Measurements from ENCODE around the gene IL17RD.

Gene IL17RD

DNA sequence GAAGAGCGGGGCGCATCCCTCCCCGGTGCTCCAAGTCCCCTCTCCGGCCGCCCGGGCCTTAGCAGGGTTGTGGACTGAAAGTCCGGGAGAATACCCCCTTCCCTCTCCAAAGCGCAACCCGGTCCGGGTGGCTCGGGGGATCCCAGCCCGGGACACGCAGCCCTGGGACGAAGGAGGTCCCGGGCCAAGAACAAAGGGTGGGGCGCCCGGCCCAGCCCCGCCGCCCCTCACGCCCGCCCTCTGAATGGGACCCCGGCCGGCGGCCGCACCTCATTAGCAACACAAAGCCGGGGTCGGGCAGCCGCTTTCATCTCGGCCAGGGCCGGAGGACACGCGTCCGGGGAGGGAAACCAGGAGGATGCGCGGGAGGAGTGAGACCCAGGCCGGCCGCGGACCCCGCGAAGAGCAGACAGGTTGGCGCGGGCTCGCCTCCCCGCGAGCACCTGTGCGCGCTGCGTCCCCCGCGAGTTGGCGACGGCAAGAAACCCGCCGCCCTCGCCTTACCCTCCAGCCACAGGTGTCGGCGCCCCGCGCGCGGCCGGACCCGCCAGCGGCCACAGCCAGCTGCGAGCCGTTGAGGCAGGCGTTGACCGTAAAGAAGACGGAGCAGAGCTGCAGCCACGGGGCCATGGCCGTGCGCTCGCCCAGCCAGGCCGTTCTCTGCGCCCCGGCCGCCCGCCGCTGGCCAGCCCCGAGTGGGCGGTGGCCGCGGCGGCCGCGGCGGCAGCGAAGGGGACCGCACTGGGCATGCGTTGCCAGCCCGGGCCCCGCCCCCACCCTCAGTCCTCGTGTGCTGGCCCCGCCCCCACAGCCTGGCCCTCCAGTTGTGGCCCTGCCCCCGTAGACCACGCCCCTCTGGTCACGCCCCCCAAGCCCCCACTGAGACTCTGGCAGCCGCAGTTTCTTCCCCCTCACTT lies at the start of gene IL17RD:
Gene IL17RD, minus strand, starts transcription at position 697 of the 917 bp plus-strand sequence. Its CDS starts 67 bp downstream, at position 630.
- peak; percentile 39 to 63 for DNase-seq (ENCODE audit: low read depth in 2 of 2)

DNA sequence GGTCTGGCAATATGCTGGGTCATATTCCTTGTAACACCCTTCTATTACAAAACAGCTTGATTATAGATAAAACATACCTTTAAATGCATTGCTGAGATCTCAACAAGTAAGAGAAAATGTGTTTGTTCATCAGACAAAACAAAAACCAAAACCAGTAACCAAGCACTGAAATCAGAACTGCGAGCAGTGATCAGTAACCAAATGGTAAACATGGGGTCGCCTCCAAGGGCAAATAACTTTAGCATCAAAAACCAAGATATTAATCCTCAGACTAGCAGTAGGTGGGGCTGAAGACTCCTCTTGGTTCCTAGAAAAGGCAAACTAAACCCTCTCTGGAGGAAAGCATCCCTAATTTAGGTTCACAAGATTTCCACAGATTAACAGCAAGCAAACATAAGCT lies 41.3 kb upstream of the IL17RD start:
- DNase-seq (ENCODE audit: low read depth in 2 of 2): no peak

DNA sequence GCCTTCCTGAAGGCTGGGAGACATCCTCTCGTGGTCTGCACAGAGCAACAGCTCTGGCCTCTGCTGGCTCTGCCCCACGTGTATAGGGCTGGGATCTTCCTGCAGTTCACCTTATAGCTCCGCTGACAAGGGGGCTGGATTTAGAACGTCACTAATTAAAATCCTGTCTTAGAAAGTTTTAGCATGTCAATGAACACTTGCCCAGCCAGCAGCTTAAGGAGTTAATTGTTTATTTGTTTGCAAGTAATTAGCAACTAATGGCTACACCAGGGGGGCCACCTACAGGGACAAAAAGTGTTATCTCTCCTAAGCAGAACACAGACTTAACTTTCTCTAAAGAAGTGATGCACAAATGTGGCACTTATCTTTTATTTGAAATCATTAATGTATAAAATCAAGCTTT lies 34.7 kb upstream of the IL17RD start, which contains the start of gene HESX1:
Gene HESX1, minus strand, starts transcription at position 84 of the 403 bp plus-strand sequence. Its CDS starts 60 bp downstream, at position 24.
- no peak for DNase-seq (ENCODE audit: low read depth in 2 of 2)

DNA sequence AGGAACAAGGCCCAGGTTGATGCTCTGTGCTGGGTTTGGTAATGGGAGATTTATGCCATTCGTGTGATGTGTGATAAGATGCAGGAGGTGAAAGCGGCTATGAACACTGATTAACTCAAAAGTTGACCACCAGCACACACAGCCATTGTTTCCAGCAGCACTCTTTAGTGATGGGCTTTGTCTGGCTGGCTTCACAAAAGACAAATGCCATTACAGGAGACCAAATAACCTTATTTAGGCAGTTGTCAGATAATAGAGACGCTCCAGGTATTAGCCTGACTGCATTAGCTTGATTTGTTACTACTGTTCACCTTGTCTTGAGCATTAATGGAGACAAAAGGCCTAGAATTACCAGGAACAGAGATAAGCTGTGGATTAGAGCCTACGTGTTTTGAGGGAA lies 29.5 kb upstream of the IL17RD start:
- DNase-seq (ENCODE audit: low read depth in 2 of 2): no peak

DNA sequence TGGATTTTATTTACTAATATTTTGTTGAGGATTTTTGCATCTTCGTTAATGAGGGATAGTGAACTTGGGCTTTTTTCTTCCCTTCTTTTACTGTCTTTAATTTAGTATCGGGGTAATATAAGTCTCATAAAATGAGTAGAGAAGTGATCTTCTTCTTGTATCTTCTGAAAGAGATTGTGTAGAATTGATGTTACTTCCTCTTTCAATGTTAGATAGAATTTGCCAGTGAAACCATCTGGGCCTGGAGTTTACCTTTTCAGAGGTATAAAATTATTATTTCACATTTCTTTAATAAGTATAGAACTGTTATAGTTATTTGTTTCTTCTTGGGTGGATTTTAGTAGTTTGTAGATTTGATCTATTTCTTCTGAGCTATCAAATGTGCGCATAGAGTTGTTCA lies 26.9 kb upstream of the IL17RD start:
- no peak for DNase-seq (ENCODE audit: low read depth in 2 of 2)

DNA sequence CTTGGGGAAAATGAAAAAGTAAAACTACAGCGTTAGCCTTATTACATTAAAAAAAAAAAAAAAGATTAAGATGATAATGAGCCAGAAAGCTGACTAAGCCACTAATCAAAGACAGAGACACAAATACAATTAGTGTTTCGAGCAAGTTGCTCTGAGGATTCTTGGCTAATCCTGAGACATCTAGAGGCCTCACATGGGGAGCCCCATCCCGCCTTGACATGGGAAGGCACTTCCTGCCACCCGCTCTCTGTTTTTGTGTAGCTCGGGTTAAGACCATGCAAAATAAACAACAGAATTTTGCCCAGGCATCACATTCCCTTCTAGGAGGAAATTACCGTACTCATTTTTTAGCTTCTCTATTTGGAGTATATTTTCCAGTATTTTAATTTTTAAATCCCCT lies 19.4 kb upstream of the IL17RD start:
- no peak for DNase-seq (ENCODE audit: low read depth in 2 of 2)

DNA sequence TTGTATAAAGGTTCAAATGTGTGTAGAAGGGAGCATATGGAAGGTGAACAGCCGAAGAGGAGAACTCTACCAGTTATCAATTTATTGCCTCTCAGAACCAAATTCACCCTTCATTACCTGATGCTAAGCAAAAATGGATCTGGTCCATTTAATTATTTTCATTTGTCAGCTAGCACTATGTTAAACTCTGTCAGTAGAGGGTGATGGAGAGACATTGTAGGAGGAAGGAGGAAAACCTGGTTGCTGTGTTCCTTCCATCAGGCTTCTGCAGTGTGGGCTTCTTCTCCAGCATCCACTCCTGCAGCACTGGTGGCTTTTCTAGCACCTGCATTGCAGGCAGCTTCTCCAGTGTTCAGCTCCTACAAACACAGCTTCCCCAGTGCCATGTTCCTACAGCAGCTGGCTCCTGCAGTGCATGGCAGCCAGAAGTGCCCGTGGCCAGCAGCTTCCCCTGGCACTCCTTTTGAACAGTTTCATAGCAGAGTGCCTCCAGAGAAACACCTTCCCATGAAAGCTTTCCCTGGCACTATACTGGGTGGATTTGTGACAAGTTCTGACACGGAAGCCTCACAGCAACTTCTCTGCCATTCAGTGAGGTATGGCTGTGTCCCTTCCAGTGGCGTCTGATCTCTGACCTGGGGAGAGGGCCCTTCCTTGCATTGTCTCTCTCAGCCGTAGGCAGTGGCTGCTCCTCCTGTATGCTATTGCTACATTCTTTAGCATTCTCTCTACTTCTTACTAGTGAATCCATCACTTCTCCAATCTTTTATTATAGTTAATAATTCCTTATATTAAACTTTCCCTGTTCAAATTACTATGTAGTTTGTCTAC lies 14.6 kb upstream of the IL17RD start:
- DNase-seq (ENCODE audit: low read depth in 2 of 2): no peak

DNA sequence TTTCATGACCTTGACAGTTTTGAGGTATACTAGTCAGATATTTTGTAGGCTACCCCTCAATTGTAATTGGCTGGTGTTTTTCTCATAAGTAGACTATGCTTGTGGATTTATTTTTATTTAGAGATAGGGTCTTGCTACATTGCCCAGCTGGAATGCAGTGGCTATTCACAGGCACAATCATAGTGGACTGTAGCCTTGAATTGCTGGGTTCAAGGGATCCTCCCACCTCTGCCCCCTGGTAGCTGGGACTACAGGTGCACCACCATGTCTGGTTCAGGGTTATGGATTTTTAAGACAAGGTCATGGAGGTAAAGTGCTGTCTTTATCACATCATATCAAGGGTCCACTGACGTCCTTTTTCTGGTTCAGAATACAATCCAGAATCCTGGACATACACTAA lies 10.9 kb upstream of the IL17RD start:
- no peak for DNase-seq (ENCODE audit: low read depth in 2 of 2)

DNA sequence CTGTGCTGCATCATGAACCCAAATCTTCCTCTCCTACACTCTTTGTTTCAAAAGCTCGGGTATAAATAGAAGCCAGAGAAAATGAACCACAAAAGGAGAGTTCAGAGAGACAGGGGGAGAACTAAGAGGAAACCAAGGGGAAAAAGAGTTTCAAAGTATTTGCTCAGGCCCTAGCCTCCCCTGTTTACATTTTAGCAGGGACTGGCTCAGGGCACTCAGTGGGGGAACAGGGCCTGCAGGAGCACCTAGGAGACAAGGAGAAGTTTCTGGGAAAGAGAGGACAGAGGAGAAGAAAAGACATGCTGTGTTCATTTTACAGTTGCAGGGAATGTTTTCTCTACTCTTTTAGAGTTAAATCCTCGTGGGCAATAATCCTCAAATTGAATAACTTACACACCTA lies 8.5 kb upstream of the IL17RD start:
- no peak for DNase-seq (ENCODE audit: low read depth in 2 of 2)

DNA sequence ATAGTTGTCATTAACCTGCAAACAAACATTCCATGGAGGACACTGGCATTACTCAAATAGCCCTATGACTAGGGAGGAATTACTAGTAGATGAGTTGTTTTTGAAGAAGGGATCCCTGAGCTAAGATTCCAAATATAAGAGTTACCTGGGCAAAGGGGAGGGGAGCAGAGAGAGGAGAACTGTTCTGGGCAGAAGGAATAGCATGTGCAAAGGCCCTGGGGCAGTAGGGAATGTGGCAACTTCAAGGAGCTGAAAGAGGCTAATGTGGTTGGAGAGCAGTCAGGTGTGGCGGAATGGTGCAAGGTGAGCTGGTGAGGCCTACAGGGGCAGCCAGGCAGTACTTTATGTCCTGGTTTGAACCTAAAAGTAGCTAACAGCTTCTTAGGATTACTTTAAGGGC lies 5.8 kb upstream of the IL17RD start:
- DNase-seq (ENCODE audit: low read depth in 2 of 2): no peak

DNA sequence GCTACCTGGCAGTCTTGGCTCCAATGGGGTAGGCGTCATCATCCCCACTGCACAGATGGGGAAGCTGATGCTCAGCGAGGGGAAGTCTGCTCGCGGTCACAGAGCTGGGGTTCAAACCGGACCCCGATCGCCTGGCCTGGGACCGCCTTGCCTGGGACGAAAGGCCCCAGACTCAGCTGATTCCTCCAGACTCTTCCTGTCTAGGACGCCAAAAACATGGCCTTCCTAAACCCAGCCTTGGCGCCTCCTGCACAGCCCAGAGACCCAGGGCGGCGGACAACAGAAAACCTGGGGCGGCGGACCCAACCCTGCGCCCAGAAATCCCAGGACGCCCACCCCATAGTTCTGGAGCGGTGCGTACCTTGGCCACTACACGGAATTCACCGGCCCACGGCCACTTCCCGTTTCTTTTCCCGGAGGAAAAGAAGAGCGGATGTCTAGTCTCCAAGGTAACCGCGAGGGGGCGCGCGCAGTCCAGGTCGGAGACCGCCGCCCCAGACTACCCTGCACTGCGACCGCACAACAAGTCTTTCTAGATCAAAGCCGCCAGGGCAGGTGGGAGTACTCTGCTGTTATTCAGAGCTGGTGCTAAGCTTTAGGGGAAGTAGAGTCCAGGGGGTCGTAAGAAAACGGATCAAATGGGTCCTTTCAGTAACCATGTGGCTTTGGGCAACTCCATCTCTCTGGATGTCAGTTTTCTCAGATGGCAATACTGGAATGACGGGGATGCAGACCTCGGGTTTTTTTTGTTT lies 4.9 kb upstream of the IL17RD start:
- DNase-seq (ENCODE audit: low read depth in 2 of 2): peak; percentile 49 to 60

DNA sequence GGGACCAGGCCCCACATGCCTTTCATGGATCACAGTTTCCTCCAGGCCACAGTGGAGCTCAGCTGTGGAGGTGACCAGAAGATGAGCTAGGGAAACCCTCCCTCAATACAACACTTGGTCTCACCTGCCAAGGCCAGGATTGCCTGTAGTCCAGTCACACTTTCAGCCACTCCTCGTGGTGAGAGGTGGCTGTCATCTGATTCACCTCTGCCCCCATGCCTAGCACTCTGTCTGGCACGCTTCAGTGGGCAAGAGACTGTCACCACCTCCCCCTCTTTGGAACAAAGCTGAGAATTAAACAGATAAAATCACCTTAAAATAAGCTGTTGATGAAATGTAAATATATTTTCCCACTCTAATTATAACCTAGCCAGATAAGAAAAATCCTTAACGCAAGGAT lies 4.0 kb upstream of the IL17RD start:
- DNase-seq (ENCODE audit: low read depth in 2 of 2): no peak

DNA sequence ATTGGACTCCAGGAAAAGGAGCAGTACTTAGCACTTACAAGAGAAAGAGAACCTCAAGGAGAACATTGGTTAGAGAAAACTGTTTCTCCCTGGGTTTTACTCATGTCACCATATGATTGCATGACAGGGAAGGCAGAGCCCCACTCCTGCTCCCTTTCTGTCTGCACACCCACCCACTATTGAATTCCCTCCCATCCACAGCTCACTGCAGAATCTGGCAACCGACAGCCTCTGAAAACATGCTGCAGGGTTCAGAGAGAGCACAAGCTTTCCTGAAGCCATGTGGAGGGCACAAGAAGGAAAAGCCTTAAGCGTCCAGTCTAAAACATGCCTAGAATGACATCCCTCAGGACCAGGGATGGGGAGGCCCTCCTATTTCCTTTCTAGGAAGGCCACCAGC lies 3.0 kb upstream of the IL17RD start:
- no peak for DNase-seq (ENCODE audit: low read depth in 2 of 2)

DNA sequence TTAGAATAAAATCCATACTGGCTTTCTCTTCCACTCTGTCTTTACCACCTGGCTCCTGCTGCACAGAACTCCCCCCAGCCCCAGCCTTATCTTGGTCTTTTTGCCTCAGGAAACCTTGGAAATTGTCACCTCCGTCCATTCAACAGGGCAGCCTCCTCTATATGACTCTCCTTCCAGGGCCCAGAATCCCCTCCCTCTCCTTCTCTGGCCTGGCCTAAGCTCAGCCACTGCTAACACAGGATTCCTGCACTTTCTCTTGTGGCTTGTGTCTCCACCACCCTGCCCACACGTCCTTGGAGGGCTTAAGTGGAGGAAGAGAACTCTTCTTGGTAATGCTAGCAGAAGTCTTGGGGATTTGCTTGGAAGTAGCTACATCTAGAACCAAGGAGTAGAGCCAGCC lies 1.5 kb upstream of the IL17RD start:
- no peak for DNase-seq (ENCODE audit: low read depth in 2 of 2)

DNA sequence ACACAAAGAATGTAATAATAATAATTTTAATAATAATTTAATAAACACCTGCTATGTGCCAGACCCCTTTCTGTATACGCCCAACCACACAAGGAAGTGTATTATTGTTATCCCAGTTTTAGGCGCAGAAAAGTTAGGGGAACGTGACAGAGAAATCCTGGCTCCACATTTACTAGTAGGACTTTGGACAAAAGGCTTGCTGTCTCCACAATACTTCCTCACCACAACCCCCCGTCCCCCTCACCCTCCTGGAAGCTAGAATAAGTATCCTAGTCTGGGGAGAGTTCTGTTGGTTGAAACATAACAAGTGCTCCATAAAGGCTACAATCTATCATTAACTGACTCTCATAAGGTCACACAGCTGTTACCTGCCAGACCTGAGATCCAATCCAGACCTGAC lies 488 bp upstream of the IL17RD start:
- DNase-seq (ENCODE audit: low read depth in 2 of 2): no peak

DNA sequence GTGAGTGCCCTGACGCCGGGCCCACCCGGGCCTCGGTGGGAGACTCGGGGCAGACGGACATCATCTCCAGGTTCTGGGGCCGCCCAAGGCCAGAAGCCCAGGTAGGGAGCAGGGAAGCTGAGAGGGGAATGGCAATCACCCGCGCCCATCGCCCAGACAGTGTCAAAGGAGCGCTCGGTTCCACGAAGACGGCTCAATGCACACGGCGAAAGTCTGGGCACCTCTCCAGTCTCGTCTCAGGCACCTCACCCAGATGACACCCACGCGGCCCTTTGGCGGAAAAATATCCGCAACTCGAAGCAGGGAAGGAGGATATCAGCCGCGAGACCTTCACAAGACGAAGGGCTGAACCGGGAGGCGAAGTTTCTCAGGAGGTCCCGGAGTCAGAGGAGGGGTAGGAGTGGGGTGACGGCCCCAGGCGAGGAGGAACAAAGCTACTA lies 916 bp downstream of the IL17RD start:
- DNase-seq (ENCODE audit: low read depth in 2 of 2): peak in 1 of 2 donors; percentile 19

DNA sequence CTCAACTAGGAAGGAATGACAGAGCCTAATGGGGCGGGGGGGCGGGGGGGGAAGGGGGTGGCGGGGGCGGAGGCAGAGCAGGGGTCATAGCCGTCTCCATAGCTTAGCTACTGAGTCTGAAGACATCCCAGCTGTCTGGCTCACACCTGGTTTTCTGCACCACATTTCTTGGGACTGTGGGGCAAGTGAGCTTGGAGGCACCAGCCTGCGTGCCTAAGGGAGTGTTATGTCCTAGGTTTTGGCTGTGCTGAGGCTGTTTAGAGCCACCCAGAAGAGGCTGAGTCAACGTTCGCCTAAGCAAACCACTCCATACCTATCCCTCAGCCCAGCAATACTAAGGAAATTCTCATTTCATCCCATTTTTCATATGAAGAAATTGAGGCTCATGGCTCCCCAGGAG lies 1.4 kb downstream of the IL17RD start:
- no peak for DNase-seq (ENCODE audit: low read depth in 2 of 2)

DNA sequence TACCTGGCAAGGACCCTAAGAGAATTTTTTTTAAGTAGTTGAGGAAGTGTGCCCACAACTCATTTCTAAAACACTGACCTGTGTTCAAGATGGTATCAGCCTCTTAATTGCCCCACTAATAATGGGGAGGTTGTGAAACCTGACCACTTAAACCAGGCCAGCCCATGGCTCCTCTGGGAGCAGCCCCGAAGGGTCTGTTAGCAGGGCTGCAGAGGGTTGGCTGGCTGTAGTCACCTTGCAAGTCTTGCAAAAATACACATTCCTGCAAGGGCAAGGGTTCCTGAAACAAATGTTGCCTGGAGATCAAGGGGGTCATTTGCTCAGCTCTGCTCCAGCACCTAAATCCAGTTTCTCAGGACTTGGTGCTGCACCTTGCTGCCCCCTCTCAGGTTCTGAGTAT lies 3.2 kb downstream of the IL17RD start:
- no peak for DNase-seq (ENCODE audit: low read depth in 2 of 2)

DNA sequence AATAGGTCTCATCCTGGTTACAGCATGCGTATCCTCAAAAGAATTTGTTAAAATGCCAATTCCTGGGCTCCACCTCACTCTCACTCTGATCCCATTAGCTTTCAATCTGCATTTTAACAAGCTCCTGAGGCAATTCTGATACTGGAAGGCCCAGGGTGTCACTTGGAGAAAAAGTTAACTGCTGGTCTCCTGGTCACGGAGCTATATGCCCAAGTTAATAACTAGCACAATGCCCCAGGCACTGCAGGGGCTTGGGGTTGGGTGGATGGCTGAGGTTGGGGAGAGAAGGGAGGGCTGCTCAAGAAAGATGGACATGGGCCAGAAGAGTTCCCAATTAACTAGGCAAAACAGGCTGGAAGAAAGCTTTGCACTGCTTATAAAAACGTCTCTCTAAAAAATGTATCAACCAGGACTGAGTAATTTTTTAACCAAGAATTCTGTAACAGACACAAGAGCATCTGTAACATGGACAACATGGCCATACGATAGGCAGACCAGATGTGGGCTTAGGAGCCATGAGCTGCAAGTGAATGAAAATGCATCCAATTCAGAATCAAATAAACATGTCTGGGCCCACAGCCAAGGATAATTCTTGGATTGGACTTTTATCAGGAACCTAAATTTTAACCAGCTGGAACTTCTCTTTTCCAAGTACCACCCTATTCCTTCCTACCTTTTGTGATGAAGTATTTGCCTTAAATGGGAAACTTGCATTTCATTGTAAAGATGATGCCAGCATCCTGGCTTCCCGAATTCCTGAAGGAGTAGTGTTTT lies 4.2 kb downstream of the IL17RD start:
- no peak for DNase-seq (ENCODE audit: low read depth in 2 of 2)

DNA sequence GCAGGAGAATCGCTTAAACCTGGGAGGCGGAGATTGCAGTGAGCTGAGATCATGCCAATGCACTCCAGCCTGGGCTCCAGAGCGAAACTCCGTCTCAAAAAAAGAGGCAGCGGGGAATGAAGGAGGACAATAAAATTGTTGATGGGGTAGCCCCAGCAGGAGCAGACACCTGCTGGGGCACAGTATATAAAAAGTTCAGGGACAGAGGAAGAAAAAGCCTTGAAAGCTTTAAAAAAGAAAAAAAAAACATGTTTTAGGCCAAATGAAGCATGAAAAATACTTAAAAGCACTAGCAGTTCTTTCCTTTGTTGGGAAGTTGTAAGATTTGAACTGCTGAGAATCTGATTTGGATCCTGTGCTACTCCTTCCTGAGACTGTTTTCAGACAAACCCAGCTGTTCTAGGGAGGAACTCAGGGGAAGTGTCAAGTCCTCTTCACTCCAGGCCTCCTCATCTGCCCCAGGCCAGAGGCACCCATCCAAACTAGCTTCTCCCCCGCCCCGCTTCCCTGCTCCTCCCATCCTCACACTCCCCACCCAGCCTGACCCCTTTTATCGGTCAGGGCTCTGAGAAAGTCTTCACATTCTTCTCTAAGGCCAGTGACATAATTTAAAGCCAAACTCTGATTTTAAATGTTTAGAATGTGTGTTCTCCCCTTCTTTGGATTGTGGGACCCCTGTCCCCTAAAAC lies 4.9 kb downstream of the IL17RD start:
- no peak for DNase-seq (ENCODE audit: low read depth in 2 of 2)

Data from activated CD4-positive, alpha-beta T cell treated with anti-CD3 and anti-CD28 coated beads for 24 hours (primary cell).